PFSK-1 (cell line): ENCODE results near the gene FRMD3.

Experiments
- FOXP2 ChIP-seq: optimal IDR thresholded peaks from 2 replicates; pipeline ENCODE3; 2011; ENCODE audit warnings: borderline replicate concordance, control low read depth, inconsistent platforms; ENCODE audit not compliant: insufficient read depth; ENCODE audit errors: extremely low read length, extremely low read depth
- POLR2AphosphoS5 ChIP-seq: IDR thresholded peaks from 2 replicates; pipeline ENCODE4 v1.6.1; 2012; ENCODE audit warnings: low read depth, mild to moderate bottlenecking, control low read depth, low read length, moderate library complexity
- REST ChIP-seq, 2 experiments: IDR thresholded peaks; 2 replicates each; pipeline versions ENCODE4 v1.6.1 to v1.8.0; 2011 to 2012; ENCODE audit warnings: low read depth in 2 of 2, low read length in 2 of 2, control low read depth in 1 of 2, inconsistent platforms in 1 of 2, mild to moderate bottlenecking in 1 of 2, moderate library complexity in 1 of 2; ENCODE audit not compliant: insufficient read depth in 1 of 2
- SIN3A ChIP-seq: IDR thresholded peaks from 2 replicates; pipeline ENCODE4 v1.6.1; 2012; ENCODE audit warnings: mild to moderate bottlenecking, low read length, moderate library complexity, borderline replicate concordance; ENCODE audit not compliant: insufficient read depth
- TAF1 ChIP-seq: IDR thresholded peaks from 2 replicates; pipeline ENCODE4 v1.6.1; 2012; ENCODE audit warnings: low read length, control low read depth, borderline replicate concordance; ENCODE audit not compliant: insufficient read depth

FRMD3 gene

GRCh38 chr9:83349031-83349430, 189.2 kb downstream of the FRMD3 start:
- TF ChIP-seq TAF1, result no peak
- TF ChIP-seq SIN3A, result no peak
- no peak for TF ChIP-seq FOXP2
- TF ChIP-seq POLR2AphosphoS5, result no peak
- TF ChIP-seq REST (IDR thresholded peaks at IDR 0.05; ENCODE audit: insufficient read depth in 1 of 2, low read depth in 2 of 2, low read length in 2 of 2), result no peak

- TF ChIP-seq SIN3A (no peak), POLR2AphosphoS5 (no peak), FOXP2 (no peak), REST (IDR thresholded peaks at IDR 0.05; ENCODE audit: insufficient read depth in 1 of 2, low read depth in 2 of 2, low read length in 2 of 2) (no peak), TAF1 (no peak)
Observed at GRCh38 chr9:83346655-83347420, 191.4 kb downstream of the FRMD3 start.

- TF ChIP-seq POLR2AphosphoS5, result no peak
- TF ChIP-seq FOXP2, result no peak
- TF ChIP-seq SIN3A, result no peak
- no peak for TF ChIP-seq TAF1
- no peak for TF ChIP-seq REST (IDR thresholded peaks at IDR 0.05; ENCODE audit: insufficient read depth in 1 of 2, low read depth in 2 of 2, low read length in 2 of 2)
Observed at GRCh38 chr9:83343366-83343999, 194.7 kb downstream of the FRMD3 start.

- TF ChIP-seq SIN3A (no peak), FOXP2 (no peak), POLR2AphosphoS5 (no peak)
Observed at GRCh38 chr9:83342731-83343130, 195.5 kb downstream of the FRMD3 start.

- TF ChIP-seq TAF1, result no peak
- TF ChIP-seq POLR2AphosphoS5, result no peak
- TF ChIP-seq REST (IDR thresholded peaks at IDR 0.05; ENCODE audit: insufficient read depth in 1 of 2, low read depth in 2 of 2, low read length in 2 of 2), result no peak
- TF ChIP-seq FOXP2, result no peak
- TF ChIP-seq SIN3A, result no peak
Observed at GRCh38 chr9:83342006-83342405, 196.2 kb downstream of the FRMD3 start.
